Stimulated activated CD4-positive, alpha-beta T cell treated with anti-CD3 and anti-CD28 coated beads, Interleukin-2, amount 100 ng/mL, for 4 hours (primary cell): ENCODE measurements around the gene ATP10A.
"Not testable (repeated sequence)": the region's sequence is repeated elsewhere in the genome, so short reads cannot be mapped to it uniquely, and the experiment has no call there.

Experiments
- DNase-seq: peaks from one replicate; pipeline ENCODE4 v3.0.0-alpha.2; 2020; ENCODE audit warnings: low read depth

ATP10A gene

DNA sequence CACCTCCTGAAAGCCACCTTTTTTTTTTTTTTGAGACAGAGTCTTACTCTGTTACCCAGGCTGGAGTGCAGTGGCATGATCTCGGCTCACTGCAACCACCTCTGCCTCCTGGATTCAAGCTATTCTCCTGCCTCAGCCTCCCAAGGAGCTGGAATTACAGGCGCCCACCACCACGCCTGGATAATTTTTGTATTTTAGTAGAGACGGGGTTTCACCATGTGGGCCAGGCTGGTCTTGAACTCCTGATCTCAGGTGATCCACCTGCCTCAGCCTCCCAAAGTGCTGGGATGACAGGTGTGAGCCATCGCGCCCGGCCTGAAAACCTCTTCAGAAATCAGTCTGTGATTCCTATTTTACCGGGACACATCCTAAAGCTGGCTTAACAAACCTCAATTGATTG, 91.4 kb downstream of the ATP10A start:
- not testable (repeated sequence) for DNase-seq

- no peak for DNase-seq
These were observed 91.8 kb downstream of the ATP10A start for GRCh38 chr15:25771338-25771706.

GRCh38 chr15:25770618-25771337, 92.3 kb downstream of the ATP10A start:
- DNase-seq, result no peak

GRCh38 chr15:25770031-25770430, 93.1 kb downstream of the ATP10A start:
- no peak for DNase-seq

DNA sequence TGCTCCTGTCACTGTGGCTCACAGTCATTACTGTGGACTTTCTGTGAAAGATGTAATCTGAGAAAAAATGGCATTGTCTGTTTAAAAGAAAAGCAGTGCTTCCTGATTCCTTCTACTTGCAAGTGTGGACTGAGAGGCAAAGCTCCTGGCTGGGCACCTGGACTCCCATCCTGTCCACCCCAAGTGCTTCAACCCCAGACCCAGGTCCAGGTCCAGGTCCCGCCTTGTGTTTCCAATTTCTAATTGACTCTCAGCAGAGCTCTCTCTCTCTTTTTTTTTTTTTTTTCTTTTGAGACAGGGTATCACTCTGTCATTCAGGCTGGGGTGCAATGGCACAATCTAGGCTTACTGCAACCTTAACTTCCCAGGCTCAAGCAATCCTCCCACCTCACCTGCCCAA, 94.9 kb downstream of the ATP10A start:
- DNase-seq, result no peak

DNA sequence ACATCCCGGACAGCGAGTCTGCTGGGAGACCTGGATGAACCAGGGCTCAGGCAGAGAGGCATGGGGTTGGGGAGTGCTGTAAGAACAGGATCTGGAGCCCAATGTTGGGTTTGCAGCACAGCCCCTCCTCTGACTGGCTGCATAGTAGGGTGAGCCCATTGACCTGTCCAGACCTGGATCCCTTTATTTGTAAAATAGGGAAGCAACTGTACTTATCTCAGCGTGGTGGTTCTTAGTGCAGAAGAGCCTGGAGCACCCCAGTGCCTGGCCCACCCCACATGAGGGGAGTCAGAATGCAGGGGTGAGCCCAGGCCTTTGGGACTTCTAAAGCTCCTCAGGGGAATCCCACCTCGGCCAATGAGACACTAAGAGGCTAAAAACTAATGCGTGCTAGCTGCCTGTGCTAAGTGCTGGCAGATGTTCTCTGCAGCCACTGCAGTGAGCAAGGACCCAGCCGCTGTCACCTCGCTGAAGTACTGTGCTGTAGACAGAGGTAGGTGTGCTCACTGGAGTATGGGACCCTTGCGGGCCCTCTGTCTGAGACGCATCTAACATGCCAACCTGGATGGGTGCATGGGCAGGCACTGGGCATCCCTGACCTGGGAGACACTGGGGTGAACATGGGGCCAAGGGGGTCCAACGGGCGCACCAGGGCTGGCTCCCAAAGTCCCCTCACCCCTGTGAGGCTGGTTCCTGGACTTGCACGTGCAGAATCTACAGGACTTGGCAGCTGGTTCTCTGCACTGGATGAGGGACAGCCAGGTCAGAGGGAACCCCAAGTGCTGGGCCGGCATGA, 95.6 kb downstream of the ATP10A start:
- DNase-seq, result no peak

DNA sequence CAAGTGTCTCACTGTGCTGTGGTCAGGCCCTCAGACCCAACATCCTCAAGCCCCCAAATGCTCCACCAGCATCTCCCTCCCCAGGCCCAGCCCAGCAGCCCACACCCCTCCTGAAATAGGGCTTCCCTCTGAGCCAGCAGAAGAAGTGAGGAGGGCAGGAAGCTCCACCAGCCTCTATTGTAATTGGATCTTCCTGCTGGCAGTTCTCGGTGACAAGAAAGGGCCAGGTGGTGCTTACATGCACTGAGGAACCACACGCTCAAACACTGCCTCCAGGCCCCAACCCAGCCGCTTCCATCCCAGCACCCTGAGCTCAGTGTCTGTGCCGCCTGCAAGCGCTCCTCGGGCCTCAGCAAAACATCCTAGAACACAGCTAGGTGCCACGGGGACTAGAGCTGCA, 96.7 kb downstream of the ATP10A start:
- DNase-seq, result no peak

DNA sequence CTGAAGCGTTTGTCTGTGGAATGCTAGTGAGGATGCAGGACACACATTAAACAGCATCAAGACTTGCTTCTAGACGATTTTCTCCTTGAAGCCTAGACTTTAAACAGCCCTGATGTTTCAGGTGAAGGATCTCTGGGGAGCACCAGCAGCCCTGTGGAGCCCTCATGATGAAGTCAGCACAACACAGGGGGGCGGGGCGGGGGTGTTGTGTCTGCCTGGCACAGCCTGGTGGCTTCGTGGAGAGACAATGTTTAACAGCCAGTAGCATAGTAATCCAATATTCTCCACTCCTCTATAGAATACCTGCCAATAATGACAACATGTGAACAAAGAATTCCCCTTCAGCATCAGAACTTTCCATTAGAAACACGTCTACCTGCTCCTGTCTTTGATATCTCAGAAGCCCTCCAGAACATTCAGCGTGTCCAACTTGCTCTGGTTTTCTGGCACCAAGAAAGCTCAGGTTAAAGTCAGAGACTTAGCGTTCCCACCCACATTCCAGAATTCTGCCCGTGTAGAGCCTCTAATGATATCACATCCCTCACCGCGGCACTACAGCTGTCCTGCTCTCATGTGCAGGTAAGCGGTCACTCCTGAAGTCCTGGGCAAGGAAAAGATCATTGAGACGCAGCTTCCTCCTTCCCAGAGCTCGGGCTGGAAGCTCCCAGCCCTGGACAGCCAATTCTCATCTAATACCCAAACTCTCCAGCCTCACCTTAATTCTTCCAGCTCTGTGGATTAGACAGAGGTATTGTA, 98.0 kb downstream of the ATP10A start:
- DNase-seq, result no peak

DNA sequence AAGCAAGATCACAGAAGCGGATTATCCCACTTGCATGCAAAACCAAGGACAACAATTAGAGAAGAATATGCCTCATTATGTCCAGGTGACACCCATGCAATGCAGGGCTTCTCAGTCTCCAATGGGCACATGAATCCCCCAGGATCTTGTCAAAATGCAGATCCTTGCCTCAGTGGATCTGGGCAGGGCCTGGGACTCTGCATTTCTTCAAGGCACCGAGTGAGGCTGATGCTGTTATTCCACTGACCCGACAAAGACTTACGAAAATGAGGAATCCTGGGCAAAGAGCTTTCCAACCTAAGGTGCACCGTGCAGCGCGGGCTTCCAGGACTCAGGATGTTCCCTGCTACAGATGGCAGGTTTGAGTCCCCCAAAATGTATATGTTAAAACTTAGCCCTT, 99.2 kb downstream of the ATP10A start:
- DNase-seq, result no peak

DNA sequence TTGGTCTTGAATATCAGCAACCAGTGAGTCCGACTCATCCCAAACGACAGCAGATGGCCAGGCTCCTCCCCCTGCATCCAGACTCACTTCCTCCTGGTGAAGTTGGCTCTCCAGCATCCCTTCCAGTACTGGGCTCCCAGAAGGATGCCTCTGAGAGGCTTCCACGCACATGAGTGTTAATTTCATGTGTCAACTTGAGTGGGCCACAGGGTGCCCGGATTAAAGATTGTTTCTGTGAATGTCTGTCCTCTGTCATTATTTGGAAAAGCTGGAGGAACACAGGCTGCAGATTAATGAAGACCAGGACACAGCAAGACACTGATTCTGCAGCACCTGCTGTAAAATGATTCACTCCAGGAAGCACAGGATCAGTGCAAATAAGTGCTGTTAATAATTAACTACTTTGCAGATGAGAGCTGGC, 99.8 kb downstream of the ATP10A start:
- DNase-seq, result no peak

DNA sequence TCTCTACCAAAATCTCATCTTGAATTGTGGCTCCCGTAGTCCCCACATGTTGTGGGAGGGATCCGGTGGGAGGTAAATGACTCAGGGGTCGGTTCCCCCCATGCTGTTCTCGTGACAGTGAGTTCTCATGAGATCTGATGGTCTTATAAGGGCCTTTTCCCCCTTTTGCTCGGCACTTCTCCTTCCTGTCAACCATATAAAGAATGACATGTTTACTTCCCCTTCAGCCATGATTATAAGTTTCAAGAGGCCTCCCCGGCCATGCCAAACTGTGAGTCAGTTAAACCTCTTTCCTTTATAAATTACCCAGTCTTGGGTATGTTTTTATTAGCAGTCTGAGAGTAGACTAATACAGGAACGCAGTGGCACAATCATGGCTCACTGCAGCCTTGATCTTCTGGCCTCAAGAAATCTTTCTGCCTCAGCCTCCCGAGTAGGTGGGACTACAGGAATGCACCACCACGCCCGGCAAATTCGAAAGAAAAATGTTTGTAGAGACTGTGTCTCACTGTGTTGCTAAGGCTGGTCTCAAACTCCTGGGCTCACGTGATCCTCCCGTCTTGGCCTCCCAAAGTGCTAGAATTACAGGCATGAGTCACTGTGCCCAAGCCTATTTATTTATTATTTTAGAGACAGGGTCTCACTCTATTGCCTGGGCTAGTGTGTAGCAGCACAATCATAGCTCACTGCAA, 101.0 kb downstream of the ATP10A start:
- no peak for DNase-seq

GRCh38 chr15:25759421-25759820, 103.7 kb downstream of the ATP10A start:
- no peak for DNase-seq

DNA sequence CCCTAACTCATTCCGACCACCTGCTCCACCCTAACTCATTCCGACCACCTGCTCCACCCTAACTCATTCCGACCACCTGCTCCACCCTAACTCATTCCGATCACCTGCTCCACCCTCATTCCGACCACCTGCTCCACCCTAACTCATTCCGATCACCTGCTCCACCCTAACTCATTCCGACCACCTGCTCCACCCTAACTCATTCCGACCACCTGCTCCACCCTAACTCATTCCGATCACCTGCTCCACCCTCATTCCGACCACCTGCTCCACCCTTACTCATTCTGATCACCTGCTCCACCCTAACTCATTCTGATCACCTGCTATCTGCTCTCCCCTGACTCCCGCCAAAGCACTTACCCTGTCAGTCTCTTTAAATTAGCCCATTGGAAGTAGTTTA, 104.5 kb downstream of the ATP10A start:
- not testable (repeated sequence) for DNase-seq

- DNase-seq, result no peak
These were observed 119.4 kb downstream of the ATP10A start for GRCh38 chr15:25743548-25744275.

- DNase-seq, result no peak
These were observed 120.2 kb downstream of the ATP10A start for GRCh38 chr15:25742776-25743547.

GRCh38 chr15:25742041-25742730, 120.9 kb downstream of the ATP10A start:
- no peak for DNase-seq

DNA sequence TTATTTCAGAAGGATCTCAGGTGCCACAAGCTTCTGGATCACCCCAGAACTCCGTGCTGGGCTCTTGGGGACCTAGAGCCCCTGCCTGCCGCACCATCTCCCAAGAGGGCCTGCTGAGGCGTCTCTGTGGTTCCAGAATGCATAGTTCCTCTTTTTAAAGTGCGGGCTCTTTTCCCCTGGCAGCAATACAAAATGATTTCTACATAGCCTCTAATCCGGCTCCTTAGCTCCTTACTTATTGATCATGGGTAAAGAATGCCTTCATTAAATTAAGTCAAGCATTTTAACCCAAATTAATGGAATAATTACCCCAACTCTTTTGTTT, 121.9 kb downstream of the ATP10A start:
- DNase-seq, result no peak

- no peak for DNase-seq
These were observed 122.5 kb downstream of the ATP10A start for GRCh38 chr15:25740383-25741255.

DNA sequence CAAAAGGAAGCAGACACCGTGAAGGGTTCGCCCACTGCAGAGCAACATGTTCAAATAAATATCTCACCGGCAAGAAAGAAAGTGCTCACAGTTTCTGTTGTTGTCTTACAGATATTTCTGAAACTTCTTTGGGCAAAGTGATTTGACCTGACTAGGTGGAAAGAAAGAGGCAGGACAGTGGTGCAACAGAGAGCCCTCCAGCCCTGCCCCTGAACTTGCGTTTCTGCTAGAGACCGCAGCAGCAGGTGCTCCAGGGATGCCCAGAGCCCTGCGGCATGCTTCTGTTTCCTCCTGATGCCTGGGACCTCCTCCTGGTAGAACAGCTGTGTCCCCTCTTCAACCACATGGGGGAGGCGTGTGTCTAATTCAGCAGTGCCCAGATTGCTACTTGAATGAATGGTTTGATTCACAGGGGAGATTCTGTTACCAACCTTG, 123.4 kb downstream of the ATP10A start:
- no peak for DNase-seq
